ENCODE results near the gene DUSP2. TPM values are rescaled to one million over a fixed set of nuclear protein-coding genes. Genes with fewer than 3 reads are reported as not detected.

The DUSP2 gene
- total RNA-seq, 4 donors from 2014 or later: 0.23 to 5.4 (median 0.40) TPM; not detected in 1

DNA sequence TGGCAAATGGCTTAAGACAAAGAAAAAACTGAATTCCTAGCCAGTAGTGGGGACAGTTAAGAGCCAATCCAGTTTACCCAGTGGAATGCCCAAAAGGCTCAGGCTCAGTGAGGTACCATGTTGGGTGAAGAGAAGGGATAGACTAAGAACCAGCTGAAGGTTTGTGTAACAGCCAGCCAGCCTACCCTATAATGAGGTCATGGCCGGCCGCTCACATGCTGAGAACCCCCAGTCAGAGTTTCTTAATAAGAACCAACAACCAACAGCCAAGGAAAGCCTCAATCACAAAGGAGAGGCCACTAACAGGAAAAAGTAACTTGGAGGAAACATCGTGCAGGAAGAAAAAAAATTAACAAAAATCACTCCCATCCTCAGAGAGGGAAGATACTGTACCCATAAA, 25.4 kb upstream of the DUSP2 start:
- WGBS, 2 donors (ENCODE audit: low coverage in 1 of 2): 91 to 100% methylated on average over 2 to 3 of the region's 3 CpGs
- no peaks in the 10 kb centered on the region for H3K4me1 ChIP-seq

DNA sequence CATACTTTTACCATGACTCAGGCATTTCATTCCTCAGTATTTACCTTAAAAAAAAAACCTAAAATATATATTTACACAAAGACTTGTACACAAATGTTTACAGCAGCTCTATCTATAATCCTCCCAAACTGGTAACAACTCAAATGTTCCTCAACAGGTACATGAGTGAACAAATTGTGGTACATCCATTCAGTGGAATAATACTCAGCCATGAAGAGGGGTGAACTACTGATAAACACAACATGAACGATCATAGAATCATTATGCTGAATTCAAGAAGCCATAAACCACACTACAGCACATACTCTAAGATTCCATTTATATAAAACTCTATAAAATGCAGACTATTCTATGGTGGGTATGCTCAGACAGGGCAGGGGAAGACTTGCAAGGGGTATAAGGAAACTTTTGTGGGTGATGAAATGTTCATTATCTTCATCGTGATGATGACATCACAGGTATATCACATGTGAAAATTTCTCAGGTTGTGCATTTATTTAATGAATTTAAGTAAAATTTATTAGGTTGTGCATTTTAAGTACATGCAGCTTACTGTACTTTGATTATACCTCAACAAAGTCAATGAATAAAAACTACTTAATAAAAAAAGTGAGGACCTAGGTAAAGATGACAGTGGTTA, 24.7 kb upstream of the DUSP2 start:
- H3K4me3 ChIP-seq: no peak overlapping the region
- H3K4me1 ChIP-seq: no peaks in the 10 kb centered on the region
- H3K9me3 ChIP-seq: no peaks in the 10 kb centered on the region
- TF ChIP-seq POLR2AphosphoS5 (IDR thresholded peaks at IDR 0.05): no peak
- TF ChIP-seq POLR2A (IDR thresholded peaks at IDR 0.05): no peak
- WGBS, 2 donors (ENCODE audit: low coverage in 1 of 2): 73 to 83% methylated on average over 2 of the region's 2 CpGs
- H3K27ac ChIP-seq: no peak overlapping the region
- no peak for ATAC-seq
- H3K27me3 ChIP-seq: peaks cover 1% of the 10 kb centered on the region
- H3K36me3 ChIP-seq: no peaks in the 10 kb centered on the region

More for the DNA sequence above, 25.4 kb upstream of the DUSP2 start:
- ATAC-seq: no peak
- no peak overlapping the region for H3K27ac ChIP-seq
- no peaks in the 10 kb centered on the region for H3K27me3 ChIP-seq
- TF ChIP-seq, protein P1, sequence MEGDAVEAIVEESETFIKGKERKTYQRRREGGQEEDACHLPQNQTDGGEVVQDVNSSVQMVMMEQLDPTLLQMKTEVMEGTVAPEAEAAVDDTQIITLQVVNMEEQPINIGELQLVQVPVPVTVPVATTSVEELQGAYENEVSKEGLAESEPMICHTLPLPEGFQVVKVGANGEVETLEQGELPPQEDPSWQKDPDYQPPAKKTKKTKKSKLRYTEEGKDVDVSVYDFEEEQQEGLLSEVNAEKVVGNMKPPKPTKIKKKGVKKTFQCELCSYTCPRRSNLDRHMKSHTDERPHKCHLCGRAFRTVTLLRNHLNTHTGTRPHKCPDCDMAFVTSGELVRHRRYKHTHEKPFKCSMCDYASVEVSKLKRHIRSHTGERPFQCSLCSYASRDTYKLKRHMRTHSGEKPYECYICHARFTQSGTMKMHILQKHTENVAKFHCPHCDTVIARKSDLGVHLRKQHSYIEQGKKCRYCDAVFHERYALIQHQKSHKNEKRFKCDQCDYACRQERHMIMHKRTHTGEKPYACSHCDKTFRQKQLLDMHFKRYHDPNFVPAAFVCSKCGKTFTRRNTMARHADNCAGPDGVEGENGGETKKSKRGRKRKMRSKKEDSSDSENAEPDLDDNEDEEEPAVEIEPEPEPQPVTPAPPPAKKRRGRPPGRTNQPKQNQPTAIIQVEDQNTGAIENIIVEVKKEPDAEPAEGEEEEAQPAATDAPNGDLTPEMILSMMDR (IDR thresholded peaks at IDR 0.05): no peak
- TF ChIP-seq POLR2AphosphoS5 (IDR thresholded peaks at IDR 0.05) (no peak), EP300 (IDR thresholded peaks at IDR 0.05) (no peak)
- H3K36me3 ChIP-seq: no peaks in the 10 kb centered on the region
- H3K9me3 ChIP-seq: no peaks in the 10 kb centered on the region
- H3K4me3 ChIP-seq: no peak overlapping the region

DNA sequence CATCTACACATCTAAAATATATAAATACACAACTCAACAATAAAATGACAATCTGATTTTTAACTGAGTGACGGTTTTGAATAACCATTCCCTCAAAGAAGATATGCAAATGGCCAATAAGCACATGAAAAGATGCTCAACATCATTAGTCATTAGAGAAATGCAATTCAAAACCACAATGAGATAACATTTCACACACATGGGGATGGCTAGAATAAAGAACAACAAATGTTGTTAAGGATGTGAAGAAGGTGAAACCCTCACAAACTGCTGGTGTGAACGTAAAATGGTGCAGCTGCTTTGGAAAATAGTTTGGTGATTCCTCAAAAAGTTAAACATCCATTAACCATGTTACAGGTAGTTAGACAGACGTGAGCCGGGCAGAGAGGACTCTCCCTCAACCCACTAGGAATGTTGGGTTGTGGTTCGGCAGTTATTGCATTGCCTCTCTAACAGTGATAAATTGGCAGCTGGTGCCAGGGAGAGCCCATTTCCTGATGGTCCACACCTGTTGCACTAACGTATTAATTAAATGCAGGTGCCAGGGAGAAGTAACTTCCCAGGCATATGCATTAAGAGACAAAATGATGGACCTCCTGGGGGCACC, 22.3 kb upstream of the DUSP2 start:
- H3K4me1 ChIP-seq: no peaks in the 10 kb centered on the region
- no peaks in the 10 kb centered on the region for H3K9me3 ChIP-seq
- no peaks in the 10 kb centered on the region for H3K36me3 ChIP-seq
- TF ChIP-seq POLR2A (IDR thresholded peaks at IDR 0.05): no peak
- no peak for TF ChIP-seq POLR2AphosphoS5 (IDR thresholded peaks at IDR 0.05)
- TF ChIP-seq EP300 (IDR thresholded peaks at IDR 0.05): no peak
- TF ChIP-seq, protein P1 (IDR thresholded peaks at IDR 0.05): no peak
- no peak overlapping the region for H3K4me3 ChIP-seq
- no peak for ATAC-seq
- peaks cover 14% of the 10 kb centered on the region for H3K27me3 ChIP-seq
- H3K27ac ChIP-seq: no peak overlapping the region
- 41 to 62% methylated on average over 2 to 6 of the region's 6 CpGs for WGBS, 2 donors (ENCODE audit: low coverage in 1 of 2)

DNA sequence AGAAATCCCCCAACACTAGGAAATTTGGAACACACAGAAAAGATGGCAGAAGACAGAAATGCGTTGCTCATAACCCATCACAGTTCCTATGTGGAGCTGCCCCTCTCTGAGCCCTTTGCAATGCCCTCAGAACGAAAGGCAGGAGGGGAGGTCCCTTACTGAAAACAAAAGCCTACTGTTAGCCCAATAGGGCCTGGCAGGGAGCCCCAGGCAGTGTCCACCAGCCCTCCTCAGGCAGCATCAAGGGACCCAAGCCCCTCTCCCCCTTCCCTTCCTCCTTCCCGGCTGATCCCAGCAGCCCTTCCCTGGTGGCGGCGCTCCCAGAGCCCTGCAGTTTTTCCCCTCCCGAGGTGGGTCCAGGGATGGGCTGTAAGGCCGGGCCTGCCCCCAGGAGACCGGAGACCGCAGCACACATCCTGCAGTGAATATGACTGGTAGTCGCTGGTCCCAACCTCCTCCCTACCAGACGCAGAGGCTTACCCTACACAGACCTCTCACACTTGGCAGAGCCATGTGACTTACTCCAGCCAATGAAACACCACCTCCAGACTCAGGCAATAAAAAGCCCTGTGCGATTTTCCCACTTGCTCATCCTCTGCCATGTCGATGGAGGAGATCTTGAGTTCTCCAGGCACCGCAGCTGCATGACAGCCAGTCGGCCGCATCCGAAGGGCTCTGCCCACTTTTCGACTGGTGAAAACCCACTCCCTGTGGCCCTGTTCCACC, 19.4 kb upstream of the DUSP2 start:
- no peaks in the 10 kb centered on the region for H3K9me3 ChIP-seq
- 57 to 100% methylated on average over 1 to 11 of the region's 18 CpGs for WGBS, 2 donors (ENCODE audit: low coverage in 1 of 2)
- H3K27me3 ChIP-seq: peaks cover 14% of the 10 kb centered on the region

DNA sequence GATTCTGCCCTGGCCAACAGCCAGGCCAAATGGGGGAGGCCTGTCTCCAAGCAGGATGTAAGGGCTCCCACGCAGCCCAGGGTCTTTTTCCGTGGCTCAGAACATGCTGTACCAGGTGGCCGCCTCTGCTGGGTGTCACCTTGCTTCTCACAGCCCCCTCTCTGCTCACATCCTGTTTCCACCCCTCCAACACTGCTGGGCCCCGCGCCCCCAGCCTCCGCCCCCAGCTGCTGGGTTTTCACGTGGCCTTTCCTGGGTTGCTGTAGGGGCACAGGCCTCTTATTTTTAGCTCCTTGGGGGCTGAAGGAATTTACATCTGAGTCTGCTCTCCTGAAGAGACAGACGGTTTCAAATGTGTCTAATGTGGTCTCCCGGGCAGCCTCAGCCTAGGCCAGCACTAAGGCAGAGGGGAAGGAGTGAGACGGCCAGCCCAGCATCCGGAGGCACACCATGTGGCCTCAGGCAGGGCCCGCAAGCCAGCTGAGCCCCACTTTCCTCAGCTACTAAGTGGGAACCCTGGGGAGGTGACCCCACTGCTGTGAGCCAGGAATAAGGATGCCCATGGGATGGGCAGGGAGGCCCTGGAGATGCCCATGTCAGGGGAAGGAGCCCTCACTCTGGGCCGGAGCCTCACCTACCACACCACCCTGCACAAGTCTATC, 18.7 kb upstream of the DUSP2 start:
- H3K36me3 ChIP-seq: no peaks in the 10 kb centered on the region
- H3K27ac ChIP-seq: no peak overlapping the region
- WGBS, 2 donors (ENCODE audit: low coverage in 1 of 2): 33 to 50% methylated on average over 2 to 3 of the region's 13 CpGs

More for the DNA sequence above, 19.4 kb upstream of the DUSP2 start:
- no peak for ATAC-seq
- TF ChIP-seq EP300 (IDR thresholded peaks at IDR 0.05): no peak
- no peak for TF ChIP-seq POLR2A (IDR thresholded peaks at IDR 0.05)
- TF ChIP-seq POLR2AphosphoS5 (IDR thresholded peaks at IDR 0.05): no peak
- TF ChIP-seq, protein P1 (IDR thresholded peaks at IDR 0.05): no peak
- Histone ChIP-seq H3K36me3 (no peaks in the 10 kb centered on the region), H3K4me1 (no peaks in the 10 kb centered on the region), H3K4me3 (no peak overlapping the region), H3K27ac (no peak overlapping the region)

More for the DNA sequence above, 18.7 kb upstream of the DUSP2 start:
- no peaks in the 10 kb centered on the region for H3K9me3 ChIP-seq
- ATAC-seq: no peak
- H3K4me3 ChIP-seq: no peak overlapping the region
- H3K27me3 ChIP-seq: peaks cover 14% of the 10 kb centered on the region
- H3K4me1 ChIP-seq: no peaks in the 10 kb centered on the region
- no peak for TF ChIP-seq EP300 (IDR thresholded peaks at IDR 0.05)
- TF ChIP-seq, protein P1 (IDR thresholded peaks at IDR 0.05): no peak
